Kidney (tissue), 14 donors: ENCODE results near the gene BLACAT1. TPM values are rescaled to one million over a fixed set of nuclear protein-coding genes. Genes with fewer than 3 reads are reported as not detected.

Experiments used
- DNase-seq, 5 donors: peaks; one replicate each; pipeline ENCODE4 v3.0.0-alpha.2; 2013 to 2020
- FAIRE-seq: peaks from 2 replicates; lab custom pipeline; 2012; peaks lifted over from hg19 to GRCh38; lab: Jason Lieb, UNC
- H3K27ac ChIP-seq, 2 donors: one replicate each; pipeline ENCODE4 v1.7.0; 2013; ENCODE audit warnings: low read depth in 2 of 2, low read length in 2 of 2, inconsistent platforms in 1 of 2
- H3K27me3 ChIP-seq: one replicate; pipeline ENCODE4 v1.7.1; 2013; ENCODE audit warnings: low read length, inconsistent platforms; ENCODE audit not compliant: control insufficient read depth, insufficient read depth
- H3K36me3 ChIP-seq, 3 donors: one replicate each; pipeline versions ENCODE4 v1.7.0 to v1.7.1; 2013; ENCODE audit warnings: low read length in 3 of 3, control low read depth in 1 of 3, inconsistent platforms in 1 of 3; ENCODE audit not compliant: insufficient read depth in 3 of 3, control insufficient read depth in 2 of 3
- H3K4me1 ChIP-seq, 3 donors: one replicate each; pipeline versions ENCODE4 v1.7.0 to v1.7.1; 2013; ENCODE audit warnings: low read length in 3 of 3, inconsistent platforms in 1 of 3, low read depth in 1 of 3; ENCODE audit not compliant: control insufficient read depth in 2 of 3, insufficient read depth in 2 of 3
- H3K4me3 ChIP-seq, 3 donors: one replicate each; pipeline versions ENCODE4 v1.7.0 to v1.8.1; 2013; ENCODE audit warnings: low read length in 3 of 3, control low read depth in 1 of 3, inconsistent platforms in 1 of 3
- H3K9ac ChIP-seq, 3 donors: one replicate each; pipeline versions ENCODE4 v1.7.0 to v1.7.1; 2013; ENCODE audit warnings: low read length in 3 of 3, control low read depth in 1 of 3, inconsistent platforms in 1 of 3
- H3K9me3 ChIP-seq, 3 donors: one replicate each; pipeline versions ENCODE4 v1.7.0 to v1.7.1; 2013; ENCODE audit warnings: low read length in 3 of 3, control low read depth in 1 of 3, inconsistent platforms in 1 of 3; ENCODE audit not compliant: control insufficient read depth in 2 of 3, insufficient read depth in 1 of 3
- CTCF ChIP-seq: IDR thresholded peaks from 3 replicates; pipeline ENCODE4 v1.5.1; 2012; ENCODE audit warnings: mild to moderate bottlenecking, moderate library complexity, borderline replicate concordance; ENCODE audit not compliant: insufficient read depth; ENCODE audit errors: extremely low read depth
- intact Hi-C: fragments of 100-400 bp; cut with DNase I; formaldehyde crosslinking; loops from one replicate; pipeline ENCODE4 v1.11.1; 2022
- polyA plus RNA-seq: library from polyadenylated mRNA; stranded (reverse); fragments of 350-450 nt; fragmentation: Illumina TruSeq; extraction: RNeasy Lipid Tissue Mini Kit (QIAGEN cat#74804); gene quantifications from one replicate; pipeline ENCODE4 v1.2.3, GENCODE V29; 2014; ENCODE audit warnings: low read depth, low replicate concordance; ENCODE audit not compliant: insufficient read depth
- total RNA-seq: library from RNA; stranded (reverse); fragmentation: NEBNext Ultra II Directional; extraction: Animal tissue kit (Norgen Biotek cat#: 25700); gene quantifications from one replicate; pipeline ENCODE4 v1.2.1, GENCODE V29; 2021
- donor health status: control.
- donor health status: control.
- donor health status: control.
- donor health status: control.
- donor health status: control.
- donor health status: DM: yes; HTN: yes; CAD: no.
- donor health status: Normal renal cell carcinoma (clear cell type).

BLACAT1 gene
- total and polyA plus RNA-seq, 2 donors from 2014 or later = 0.37 to 4.3 TPM

- no peak for TF ChIP-seq CTCF
- H3K27ac ChIP-seq = no peak within 1 kb of the TSS
- no peaks in the 10 kb centered on the region for H3K4me1 ChIP-seq
- H3K9me3 ChIP-seq = no peaks in the 10 kb centered on the region
- no peak within 1 kb of the TSS for H3K9ac ChIP-seq
- no peaks in the 10 kb centered on the region for H3K27me3 ChIP-seq
- intact Hi-C loops = no loop called here
- FAIRE-seq (no peak), DNase-seq (no peak)
- no peak within 1 kb of the TSS for H3K4me3 ChIP-seq
- no peaks in the 10 kb centered on the region for H3K36me3 ChIP-seq
These were observed 34.0 kb downstream of the BLACAT1 start, which contains the start of gene LEMD1 for GRCh38 chr1:205421798-205422197. LEMD1 (minus strand) TSS chr1:205422056; CDS start chr1:205420536, 1,520 bp downstream.

GRCh38 chr1:205420938-205421337, 34.9 kb downstream of the BLACAT1 start:
- H3K9ac ChIP-seq = no peak overlapping the region
- H3K4me3 ChIP-seq = no peak overlapping the region
- no peak for TF ChIP-seq CTCF
- FAIRE-seq = no peak
- intact Hi-C loops = no loop called here
- no peaks in the 10 kb centered on the region for H3K9me3 ChIP-seq
- DNase-seq = no peak
- no peaks in the 10 kb centered on the region for H3K27me3 ChIP-seq
- H3K4me1 ChIP-seq = no peaks in the 10 kb centered on the region
- H3K27ac ChIP-seq = no peak overlapping the region
- H3K36me3 ChIP-seq = no peaks in the 10 kb centered on the region

- intact Hi-C loops = no loop called here
- Histone ChIP-seq H3K4me3 (no peak overlapping the region), H3K27ac (no peak overlapping the region), H3K9me3 (no peaks in the 10 kb centered on the region), H3K4me1 (no peaks in the 10 kb centered on the region), H3K27me3 (no peaks in the 10 kb centered on the region), H3K9ac (no peak overlapping the region), H3K36me3 (no peaks in the 10 kb centered on the region)
- no peak for TF ChIP-seq CTCF
- DNase-seq = peak in 1 of 5 donors; percentile 48
- FAIRE-seq = no peak
These were observed 37.8 kb downstream of the BLACAT1 start for GRCh38 chr1:205417870-205418635.
